Neural progenitor cell (in vitro differentiated cells): ENCODE results near the gene NTM.

Experiments used
- EZH2phosphoT487 ChIP-seq: fragments of 200-600 bp; sonication (generic); IDR thresholded peaks from 2 replicates; pipeline ENCODE4 v1.6.1; 2017; ENCODE audit warnings: antibody characterized with exemption
- TF ChIP-seq, protein P1 (sequence below): fragments of 200-600 bp; sonication (generic); IDR thresholded peaks from 2 replicates; pipeline ENCODE4 v1.5.1; 2017; ENCODE audit warnings: antibody characterized with exemption, mild to moderate bottlenecking

- TF ChIP-seq, protein P1, sequence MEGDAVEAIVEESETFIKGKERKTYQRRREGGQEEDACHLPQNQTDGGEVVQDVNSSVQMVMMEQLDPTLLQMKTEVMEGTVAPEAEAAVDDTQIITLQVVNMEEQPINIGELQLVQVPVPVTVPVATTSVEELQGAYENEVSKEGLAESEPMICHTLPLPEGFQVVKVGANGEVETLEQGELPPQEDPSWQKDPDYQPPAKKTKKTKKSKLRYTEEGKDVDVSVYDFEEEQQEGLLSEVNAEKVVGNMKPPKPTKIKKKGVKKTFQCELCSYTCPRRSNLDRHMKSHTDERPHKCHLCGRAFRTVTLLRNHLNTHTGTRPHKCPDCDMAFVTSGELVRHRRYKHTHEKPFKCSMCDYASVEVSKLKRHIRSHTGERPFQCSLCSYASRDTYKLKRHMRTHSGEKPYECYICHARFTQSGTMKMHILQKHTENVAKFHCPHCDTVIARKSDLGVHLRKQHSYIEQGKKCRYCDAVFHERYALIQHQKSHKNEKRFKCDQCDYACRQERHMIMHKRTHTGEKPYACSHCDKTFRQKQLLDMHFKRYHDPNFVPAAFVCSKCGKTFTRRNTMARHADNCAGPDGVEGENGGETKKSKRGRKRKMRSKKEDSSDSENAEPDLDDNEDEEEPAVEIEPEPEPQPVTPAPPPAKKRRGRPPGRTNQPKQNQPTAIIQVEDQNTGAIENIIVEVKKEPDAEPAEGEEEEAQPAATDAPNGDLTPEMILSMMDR, result no peak
- TF ChIP-seq EZH2phosphoT487, result no peak
Measured at GRCh38 chr11:132118661-132119060, 748.2 kb downstream of the NTM start.
